ENCODE data around the gene MORN2.

DNA sequence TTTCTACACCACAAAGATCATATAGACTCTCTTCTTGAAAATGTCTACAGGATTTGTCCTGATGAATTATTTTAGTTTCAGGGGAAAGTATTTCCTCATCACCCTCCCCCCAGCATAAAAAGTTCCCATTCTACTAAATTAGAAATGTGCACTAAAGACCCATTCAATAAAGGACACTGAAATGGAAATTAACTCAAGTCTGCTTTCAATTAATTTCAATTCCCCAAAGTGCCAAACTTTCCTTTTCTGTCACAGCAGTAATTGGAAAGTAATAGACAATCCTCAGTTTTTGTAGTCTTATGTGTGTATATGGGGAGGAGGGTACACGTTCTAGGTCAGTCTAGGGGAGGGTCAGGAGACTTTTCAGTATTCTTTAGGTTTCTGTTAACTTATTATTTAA, 35.4 kb downstream of the MORN2 start:
- TF ChIP-seq, protein P1, sequence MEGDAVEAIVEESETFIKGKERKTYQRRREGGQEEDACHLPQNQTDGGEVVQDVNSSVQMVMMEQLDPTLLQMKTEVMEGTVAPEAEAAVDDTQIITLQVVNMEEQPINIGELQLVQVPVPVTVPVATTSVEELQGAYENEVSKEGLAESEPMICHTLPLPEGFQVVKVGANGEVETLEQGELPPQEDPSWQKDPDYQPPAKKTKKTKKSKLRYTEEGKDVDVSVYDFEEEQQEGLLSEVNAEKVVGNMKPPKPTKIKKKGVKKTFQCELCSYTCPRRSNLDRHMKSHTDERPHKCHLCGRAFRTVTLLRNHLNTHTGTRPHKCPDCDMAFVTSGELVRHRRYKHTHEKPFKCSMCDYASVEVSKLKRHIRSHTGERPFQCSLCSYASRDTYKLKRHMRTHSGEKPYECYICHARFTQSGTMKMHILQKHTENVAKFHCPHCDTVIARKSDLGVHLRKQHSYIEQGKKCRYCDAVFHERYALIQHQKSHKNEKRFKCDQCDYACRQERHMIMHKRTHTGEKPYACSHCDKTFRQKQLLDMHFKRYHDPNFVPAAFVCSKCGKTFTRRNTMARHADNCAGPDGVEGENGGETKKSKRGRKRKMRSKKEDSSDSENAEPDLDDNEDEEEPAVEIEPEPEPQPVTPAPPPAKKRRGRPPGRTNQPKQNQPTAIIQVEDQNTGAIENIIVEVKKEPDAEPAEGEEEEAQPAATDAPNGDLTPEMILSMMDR (IDR thresholded peaks at IDR 0.05): no peak
- no peak for TF ChIP-seq POLR2A (IDR thresholded peaks at IDR 0.05)
